Measurements from ENCODE around the gene PCMT1. TPM values are rescaled to one million over a fixed set of nuclear protein-coding genes. Genes with fewer than 3 reads are reported as not detected.

Gene PCMT1
- total RNA-seq, 1 donor from 2014 or later = 58.5 TPM

DNA sequence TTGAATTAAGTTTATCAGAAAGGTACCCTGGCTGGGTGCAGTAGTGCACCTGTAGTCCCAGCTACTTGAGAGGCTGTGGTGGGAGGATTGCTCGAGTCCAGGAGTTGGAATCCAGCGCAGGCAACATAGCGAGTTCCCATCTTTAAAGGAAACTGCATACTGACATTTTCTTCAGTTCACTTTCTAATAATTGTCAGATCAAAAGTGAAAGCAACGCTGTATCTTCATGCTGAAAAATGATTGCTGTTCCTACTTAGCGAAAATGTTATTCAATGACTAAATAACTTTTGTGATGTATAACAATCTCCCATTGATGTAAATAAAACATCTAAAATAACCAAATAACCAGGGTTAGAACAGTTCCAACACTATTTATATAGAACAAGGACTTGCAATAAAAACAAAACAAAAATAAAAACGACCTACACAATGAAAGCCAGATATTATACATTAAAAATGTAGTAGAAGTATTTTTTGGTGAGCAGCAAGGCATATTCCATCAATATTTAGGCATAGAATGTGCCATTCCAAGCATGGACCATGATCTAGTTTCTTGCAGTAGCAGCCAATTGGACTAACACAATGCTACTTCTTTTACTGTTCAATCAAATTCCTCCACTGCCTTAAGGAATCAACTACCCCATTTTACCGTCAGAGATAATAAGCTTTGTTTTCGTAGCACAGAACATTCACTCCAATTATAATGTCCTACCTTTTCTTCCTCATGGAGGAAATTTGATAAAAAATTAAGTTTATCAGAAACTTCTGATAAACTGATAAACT lies 33.2 kb upstream of the PCMT1 start:
- TF ChIP-seq CTCF (IDR thresholded peaks at IDR 0.05; ENCODE audit: unreplicated experiment) = no peak
- DNase-seq (ENCODE audit: low spot score) = no peak
- H3K4me3 Mint-ChIP-seq (ENCODE audit: unreplicated experiment) = peak overlapping the region; percentile 97
- H3K36me3 Mint-ChIP-seq (ENCODE audit: low read depth, unreplicated experiment) = no peaks in the 10 kb centered on the region
- no peaks in the 10 kb centered on the region for H3K9me3 Mint-ChIP-seq (ENCODE audit: unreplicated experiment)
- no peak overlapping the region for H3K27ac Mint-ChIP-seq (ENCODE audit: unreplicated experiment)
- H3K27me3 Mint-ChIP-seq (ENCODE audit: unreplicated experiment) = peaks cover 8% of the 10 kb centered on the region
- peaks cover 20% of the 10 kb centered on the region for H3K4me1 Mint-ChIP-seq (ENCODE audit: unreplicated experiment)

GRCh38 chr6:149717255-149717587 lies 32.3 kb upstream of the PCMT1 start:
- DNase-seq (ENCODE audit: low spot score) = no peak
- no peak for TF ChIP-seq CTCF (IDR thresholded peaks at IDR 0.05; ENCODE audit: unreplicated experiment)
- peaks cover 20% of the 10 kb centered on the region for H3K4me1 Mint-ChIP-seq (ENCODE audit: unreplicated experiment)
- peak overlapping the region; percentile 97 for H3K4me3 Mint-ChIP-seq (ENCODE audit: unreplicated experiment)
- H3K27me3 Mint-ChIP-seq (ENCODE audit: unreplicated experiment) = peaks cover 8% of the 10 kb centered on the region
- no peaks in the 10 kb centered on the region for H3K36me3 Mint-ChIP-seq (ENCODE audit: low read depth, unreplicated experiment)
- peak overlapping the region; percentile 93 for H3K27ac Mint-ChIP-seq (ENCODE audit: unreplicated experiment)
- H3K9me3 Mint-ChIP-seq (ENCODE audit: unreplicated experiment) = no peaks in the 10 kb centered on the region

DNA sequence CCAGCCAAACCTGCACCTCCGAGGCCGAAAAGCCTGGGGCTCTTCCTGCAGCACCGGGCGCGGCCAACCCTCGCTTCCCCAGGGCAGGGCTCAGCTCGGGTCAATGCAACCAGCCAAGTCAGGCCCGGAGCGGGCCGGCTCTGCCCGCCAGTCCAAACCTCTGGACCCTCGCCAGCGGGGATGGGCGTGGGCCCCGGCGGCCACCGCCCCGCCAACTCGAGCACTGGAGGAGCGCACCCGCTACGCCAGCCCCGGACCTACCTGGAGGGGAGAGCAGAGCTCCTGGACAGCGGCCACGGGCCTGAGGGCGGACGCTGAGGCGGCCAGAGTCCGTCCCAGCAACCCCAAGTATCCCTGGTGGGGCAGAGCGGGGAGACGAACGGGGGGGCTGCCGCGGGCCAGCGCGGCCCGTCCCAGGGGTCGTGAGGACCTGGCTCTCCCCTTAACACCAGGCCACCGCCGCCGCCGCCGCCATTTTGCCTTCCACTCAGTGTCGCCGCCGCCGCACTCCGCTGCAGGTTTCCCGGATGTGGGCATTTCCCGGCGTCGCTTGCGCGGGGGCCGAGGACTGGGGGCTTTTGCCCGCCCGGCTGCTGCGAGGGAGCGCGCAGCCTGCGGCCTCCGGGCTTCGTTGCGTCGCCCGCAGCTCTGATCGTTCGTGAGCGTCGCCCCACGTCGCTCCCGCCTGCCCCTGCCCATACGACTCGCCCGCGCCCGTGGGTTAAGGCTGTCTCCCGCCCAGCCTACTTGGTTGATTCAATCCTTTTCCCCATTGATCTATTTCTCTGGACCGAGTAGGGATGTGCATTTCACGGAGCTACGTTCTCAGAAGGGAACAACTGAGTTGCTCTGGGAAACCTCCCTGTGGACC lies 31.7 kb upstream of the PCMT1 start, which contains the start of gene LATS1:
Gene LATS1 (minus strand): TSS at position 514 of the 871 bp plus-strand sequence. CDS start 15,975 bp downstream, outside the sequence.
- H3K27me3 Mint-ChIP-seq (ENCODE audit: unreplicated experiment) = peaks cover 8% of the 10 kb centered on the region
- peak within 1 kb of the TSS; percentile 98 for H3K27ac Mint-ChIP-seq (ENCODE audit: unreplicated experiment)

DNA sequence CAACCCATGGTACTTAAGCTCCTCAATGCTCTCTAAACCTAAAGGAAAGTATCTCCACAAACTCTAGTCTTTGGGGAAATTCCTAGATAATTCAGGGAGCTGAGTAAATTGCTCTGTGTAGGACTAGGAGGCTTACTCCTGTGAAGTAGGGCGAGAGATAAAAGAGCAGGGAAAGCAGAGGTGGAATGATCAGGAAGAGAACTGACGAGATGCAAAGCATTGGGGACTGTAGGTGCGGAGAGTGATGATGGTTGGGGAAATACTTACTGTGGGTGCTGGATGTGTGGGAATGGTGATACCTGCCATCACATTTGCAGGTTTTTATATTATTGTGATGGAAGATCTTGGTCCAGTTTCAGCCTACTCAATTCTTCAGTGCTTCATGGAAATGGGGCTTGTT lies 30.0 kb upstream of the PCMT1 start:
- Mint-ChIP-seq H3K27ac (ENCODE audit: unreplicated experiment) (no peak overlapping the region), H3K4me1 (ENCODE audit: unreplicated experiment) (peaks cover 20% of the 10 kb centered on the region), H3K9me3 (ENCODE audit: unreplicated experiment) (no peaks in the 10 kb centered on the region), H3K27me3 (ENCODE audit: unreplicated experiment) (peaks cover 8% of the 10 kb centered on the region), H3K36me3 (ENCODE audit: low read depth, unreplicated experiment) (no peaks in the 10 kb centered on the region), H3K4me3 (ENCODE audit: unreplicated experiment) (no peak overlapping the region)
- TF ChIP-seq CTCF (IDR thresholded peaks at IDR 0.05; ENCODE audit: unreplicated experiment) = no peak
- no peak for DNase-seq (ENCODE audit: low spot score)

More for the DNA sequence above, 31.7 kb upstream of the PCMT1 start, which contains the start of gene LATS1:
- peak within 1 kb of the TSS; percentile 97 for H3K4me3 Mint-ChIP-seq (ENCODE audit: unreplicated experiment)
- H3K9me3 Mint-ChIP-seq (ENCODE audit: unreplicated experiment) = no peaks in the 10 kb centered on the region
- no peak for TF ChIP-seq CTCF (IDR thresholded peaks at IDR 0.05; ENCODE audit: unreplicated experiment)
- H3K36me3 Mint-ChIP-seq (ENCODE audit: low read depth, unreplicated experiment) = no peaks in the 10 kb centered on the region
- peak; percentile 87 for DNase-seq (ENCODE audit: low spot score)
- peaks cover 20% of the 10 kb centered on the region for H3K4me1 Mint-ChIP-seq (ENCODE audit: unreplicated experiment)

Measured in endothelial cell (in vitro differentiated cells).